ENCODE measurements around the gene ITPR1.

Gene ITPR1

DNA sequence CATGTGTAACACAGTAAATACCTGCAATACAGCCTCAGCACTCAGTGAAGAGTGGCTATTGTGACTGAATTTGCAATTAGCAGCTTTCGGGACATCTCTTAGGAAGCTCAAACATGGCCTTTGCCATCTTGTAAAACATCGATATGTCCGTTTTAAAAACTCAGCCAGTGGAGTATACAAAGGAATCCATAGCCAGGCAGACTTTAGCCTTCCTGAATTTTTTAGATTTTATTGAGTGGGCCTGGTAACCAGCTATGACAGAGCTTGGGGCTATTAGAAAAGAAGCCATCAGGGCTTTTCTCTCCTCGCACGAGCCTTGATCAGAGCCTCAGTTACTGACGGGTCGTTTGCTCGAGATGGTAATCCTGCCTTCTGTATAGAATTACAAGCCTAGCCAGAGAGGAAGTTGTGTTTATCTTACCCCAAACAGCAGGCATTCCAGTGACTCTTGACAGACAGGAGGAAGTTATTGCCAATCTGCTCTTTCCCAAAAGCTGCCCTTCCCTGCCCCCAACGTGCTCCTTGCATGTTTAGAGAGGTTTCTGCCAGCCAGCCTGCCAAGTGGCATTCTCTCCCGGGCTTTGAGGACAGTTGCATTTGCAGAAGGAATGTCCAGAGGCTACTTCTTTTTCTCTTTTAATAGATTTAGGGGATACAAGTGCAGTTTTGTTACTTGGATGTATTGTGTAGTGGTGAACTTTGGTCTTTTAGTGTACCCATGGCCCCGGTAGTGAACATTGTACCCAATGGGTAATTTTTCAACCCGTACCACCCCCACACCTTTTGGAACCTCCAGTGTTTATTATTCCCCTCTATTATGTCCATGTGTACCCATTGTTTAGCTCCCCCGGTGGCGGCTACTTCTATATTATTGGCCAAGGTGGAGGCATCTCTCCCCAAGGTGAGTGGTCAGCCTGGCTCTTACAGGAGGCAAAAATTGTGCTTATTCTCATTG lies 40.6 kb downstream of the ITPR1 start:
- no peak for DNase-seq (ENCODE audit: low spot score)

DNA sequence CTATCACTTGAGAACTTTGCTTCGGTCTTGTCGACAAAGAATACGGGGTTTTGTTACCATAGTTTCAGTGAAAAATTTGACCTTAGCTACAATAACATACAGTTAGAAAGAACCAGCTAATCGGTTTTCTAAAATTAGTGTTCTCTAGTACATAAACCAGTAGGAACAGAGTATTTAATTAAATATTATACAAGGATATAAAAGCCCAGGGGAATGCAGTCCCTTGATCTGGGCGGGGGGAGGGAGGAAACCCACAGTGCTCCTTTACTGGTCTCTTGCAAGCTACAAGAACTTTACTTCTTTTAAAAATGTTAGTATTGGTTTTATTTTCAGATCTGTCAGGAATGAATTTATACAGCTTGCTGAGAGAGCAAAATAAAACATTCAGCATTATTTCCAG lies 41.8 kb downstream of the ITPR1 start:
- DNase-seq (ENCODE audit: low spot score), result no peak

DNA sequence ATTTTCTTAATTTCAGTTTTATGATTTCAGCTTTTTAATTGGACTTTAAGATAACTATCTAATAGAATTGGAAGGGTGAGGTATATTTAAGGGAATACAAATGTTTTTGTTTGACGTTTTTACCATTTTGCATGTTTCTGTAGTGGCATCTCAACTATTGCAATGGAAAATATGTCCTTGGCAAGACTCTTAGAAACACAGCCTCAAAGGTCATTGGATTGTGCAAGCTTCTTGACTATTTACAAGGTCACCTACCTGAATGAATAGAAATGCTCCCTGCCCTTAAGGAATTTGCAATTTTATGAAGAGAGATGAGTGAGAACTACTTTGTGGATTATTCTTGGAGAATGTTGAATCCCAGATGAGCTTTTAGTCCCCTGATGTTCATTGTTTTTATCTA lies 43.1 kb downstream of the ITPR1 start:
- DNase-seq (ENCODE audit: low spot score), result no peak

DNA sequence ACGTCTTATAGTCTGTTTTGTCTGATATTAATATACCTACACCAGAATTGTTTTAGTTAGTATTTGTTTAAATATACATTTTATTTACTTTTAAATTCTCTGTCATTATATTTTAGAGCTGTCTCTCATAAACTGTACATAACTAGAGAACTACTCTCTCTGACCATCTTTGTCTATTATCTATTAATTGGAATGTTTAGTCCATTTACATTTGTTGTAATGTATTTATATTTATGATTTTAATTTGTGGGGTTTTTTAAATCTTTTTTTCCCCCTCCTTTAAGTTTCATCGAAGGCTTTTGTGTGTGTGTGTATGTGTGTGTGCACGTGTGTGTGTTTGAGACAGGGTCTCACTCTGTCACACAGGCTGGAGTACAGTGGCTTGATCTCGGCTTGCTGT lies 47.1 kb downstream of the ITPR1 start:
- DNase-seq (ENCODE audit: low spot score), result no peak

DNA sequence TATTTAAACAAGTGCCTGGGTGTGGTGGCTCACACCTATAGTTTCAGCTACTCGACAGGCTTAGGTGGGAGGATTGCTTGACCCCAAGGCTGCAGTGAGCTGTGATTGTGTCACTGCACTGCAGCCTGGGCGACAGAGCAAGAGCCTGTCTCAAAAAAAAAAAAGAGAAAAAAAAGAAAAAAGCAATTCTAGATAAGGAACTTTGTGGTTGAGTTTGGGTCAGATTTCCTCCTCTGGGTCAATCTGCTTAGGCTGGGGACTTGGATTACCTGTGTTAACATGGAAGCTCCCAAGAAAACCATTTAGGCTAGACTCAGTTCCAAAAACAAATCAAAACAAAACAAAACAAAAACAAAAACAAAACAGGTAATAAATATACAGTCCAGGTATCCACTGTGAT lies 50.0 kb downstream of the ITPR1 start:
- no peak for DNase-seq (ENCODE audit: low spot score)

DNA sequence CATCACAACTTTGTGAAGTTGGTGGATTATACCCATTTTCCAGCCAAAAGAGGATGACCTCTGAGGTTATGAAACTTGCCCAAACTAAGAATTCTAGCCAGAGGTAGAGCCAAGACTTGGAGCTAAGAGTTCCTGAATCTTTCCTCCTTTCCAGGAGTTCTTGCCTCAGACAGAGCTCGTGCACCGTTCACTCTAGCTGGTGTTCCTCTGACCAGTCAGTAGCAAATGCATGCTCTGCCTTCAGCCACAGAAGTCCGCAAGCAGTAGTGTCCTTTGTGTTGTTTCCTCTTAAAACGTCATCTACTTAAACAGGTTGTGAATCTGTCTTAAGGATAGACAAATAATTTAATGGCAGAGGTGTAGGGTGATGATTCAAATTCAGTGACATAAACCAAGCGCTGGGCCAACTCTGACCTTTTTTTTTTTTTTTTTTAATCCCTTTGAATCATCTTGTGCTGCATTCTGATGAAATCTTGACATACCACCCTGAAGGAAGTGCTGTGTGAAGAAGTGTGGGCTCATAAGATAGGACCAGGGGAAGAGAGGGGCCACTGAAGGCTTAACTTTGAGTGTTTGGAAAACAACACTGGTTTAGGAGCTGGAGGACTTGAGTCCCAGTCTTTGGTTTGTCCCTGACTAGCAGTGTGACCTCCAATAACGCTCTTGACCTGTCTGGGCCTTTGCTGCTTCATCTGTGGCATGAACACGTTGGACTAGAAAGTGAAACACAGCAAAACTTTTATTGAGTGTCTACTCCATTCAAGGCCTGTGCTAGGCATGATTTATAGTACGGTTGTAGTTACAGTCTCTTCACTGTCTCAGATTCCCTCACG lies 53.4 kb downstream of the ITPR1 start:
- DNase-seq (ENCODE audit: low spot score), result no peak

DNA sequence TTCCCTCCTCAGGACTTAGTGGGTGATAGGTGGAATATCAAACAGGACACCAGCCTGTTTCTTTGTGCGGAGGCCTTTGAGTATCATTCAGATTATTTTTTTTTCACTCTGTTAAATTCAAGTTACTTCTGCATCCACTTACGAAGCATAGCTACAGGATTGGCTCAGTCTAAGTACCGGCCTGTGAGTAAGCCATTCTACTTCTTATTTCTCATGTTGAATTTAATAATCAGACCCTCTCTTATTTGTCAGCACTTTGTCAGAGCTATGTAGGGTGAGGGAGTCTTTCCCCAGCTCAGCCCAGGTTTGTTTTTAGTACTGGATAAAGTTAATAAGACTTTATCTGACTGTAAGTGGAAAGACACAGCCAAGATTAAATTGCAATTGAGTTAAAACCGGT lies 54.7 kb downstream of the ITPR1 start:
- DNase-seq (ENCODE audit: low spot score), result no peak

DNA sequence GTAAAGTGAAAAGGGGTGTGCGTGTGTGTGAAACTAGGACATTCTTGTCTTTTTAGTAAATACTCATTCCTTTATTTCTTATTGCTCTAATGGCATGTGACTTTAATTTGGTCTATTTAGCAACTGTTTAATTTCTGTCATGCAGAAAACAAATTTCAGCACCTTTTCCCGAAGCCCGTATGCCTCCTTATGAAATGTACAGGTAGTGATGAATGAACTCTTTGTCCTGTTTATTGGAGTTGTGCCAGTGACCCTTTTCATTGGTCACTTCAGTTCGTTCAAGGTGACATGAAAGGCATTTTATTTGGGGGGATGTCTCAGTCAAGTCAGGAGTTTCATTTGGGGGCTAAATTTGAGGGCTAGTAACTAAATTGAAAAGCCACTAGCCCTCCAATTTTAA lies 55.2 kb downstream of the ITPR1 start:
- no peak for DNase-seq (ENCODE audit: low spot score)

DNA sequence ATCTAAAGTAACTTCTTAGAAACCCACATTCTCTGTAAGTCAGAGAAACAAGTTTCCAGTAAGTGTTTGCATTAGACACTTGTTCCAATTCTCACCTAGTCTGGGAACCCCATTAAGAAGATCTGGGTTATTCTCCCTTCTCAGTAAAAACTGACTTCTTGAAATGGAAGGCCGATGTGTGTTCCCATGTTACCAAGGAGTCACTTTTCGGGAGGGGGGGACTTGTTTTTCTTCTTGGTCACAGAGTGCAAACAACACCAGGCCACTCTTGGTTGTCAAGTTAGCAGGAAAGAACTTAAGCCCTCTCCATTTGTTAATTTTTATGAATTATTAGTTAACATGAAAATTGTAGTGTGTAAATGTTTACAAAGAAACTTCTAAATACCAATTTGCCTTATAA lies 55.6 kb downstream of the ITPR1 start:
- DNase-seq (ENCODE audit: low spot score), result no peak

DNA sequence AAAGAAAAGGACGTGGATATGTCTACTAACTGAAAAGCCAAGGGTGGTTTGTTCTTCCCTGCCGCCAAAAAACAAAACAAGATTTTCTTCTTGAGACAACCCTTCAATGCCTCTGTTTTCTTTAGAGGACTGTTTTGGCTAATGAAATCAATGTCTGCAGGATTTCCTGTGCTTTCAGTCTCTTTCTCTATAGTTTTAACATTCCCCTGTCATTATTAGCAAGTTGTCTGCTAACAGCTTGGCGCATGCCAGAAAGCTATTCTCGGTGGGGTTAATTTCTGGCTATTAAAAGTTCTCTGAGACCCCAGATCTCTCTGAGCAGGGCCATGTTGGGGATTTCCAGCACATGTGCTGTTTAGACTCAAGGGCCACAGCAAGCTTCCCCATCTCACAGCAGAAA lies 56.7 kb downstream of the ITPR1 start:
- DNase-seq (ENCODE audit: low spot score), result no peak

DNA sequence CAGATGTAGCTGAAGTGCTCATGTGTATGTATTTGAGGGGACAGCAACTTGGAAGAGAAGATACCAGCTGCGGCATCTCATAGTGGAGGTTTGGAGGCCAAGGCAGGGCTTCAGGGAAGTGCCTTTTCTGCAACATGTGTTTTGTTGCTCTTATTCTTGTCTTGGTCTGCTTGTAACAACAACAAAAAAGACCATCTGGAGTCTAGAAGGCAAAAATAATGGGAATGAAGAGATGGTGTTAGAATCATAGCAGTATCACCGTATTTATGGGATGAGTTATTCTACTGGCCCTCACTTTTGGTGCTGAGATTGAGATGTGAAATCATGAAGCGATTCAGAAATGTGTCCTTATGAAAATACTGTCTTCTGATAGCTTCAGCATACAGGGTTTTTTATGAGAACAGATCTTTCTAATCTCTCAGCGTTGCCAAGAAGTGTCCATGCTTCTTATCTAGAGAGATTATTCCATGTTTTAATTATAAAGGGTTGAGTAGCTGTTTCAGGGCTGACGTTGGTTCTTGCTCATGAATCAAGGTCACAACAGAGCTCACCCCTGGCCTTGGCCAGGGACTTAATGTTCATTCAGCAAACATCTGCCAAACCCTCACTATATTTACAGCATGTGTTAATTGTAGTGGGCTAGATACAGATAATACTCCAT lies 58.0 kb downstream of the ITPR1 start:
- DNase-seq (ENCODE audit: low spot score), result no peak

DNA sequence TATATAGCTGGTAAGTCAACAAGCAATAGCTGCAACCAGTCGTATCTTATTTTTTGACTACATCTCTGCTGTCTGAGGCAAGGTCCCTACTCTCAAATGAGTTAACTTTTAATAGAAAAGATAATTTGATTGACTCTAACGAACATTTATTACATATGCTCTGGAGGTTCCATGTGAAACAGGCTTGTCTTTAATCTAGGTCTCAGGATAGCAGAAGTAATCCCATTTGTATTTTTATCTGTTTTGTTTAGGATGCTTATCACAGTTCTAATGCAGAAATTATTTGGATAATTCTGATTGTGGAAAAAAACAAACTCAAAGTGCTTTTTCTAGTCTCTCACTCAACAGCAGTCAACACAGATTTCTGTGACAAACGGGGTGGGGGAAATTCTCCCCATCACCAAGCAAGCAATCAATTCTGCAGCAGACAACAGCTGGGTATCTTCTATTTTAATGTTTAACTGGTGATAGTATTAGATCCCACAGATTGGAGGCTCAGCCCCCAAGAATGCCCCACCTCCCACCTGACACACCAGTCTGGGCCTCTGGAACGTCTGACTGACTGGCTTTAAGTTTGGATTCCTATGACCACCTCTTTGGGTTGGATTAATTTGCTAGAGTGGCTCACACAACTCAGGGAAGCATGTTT lies 58.8 kb downstream of the ITPR1 start:
- no peak for DNase-seq (ENCODE audit: low spot score)

DNA sequence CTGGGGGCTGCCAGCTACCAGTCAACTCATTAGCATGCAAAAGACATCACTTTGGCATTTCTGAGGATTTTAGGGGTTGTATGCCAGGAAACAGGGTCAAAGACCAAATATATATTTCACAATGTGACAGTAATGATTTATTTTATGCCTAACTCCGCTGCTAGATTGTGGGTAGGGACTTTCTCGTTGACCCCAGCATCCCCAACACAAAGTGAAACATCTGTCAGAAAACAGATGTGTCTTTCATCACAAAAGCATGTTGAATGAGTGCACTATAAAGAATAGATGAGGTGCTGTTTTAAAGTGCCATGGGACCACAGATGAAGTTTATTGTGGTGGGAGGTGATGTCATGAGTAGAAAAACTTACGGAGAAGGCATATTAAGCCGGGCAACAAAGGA lies 59.7 kb downstream of the ITPR1 start:
- DNase-seq (ENCODE audit: low spot score), result no peak

DNA sequence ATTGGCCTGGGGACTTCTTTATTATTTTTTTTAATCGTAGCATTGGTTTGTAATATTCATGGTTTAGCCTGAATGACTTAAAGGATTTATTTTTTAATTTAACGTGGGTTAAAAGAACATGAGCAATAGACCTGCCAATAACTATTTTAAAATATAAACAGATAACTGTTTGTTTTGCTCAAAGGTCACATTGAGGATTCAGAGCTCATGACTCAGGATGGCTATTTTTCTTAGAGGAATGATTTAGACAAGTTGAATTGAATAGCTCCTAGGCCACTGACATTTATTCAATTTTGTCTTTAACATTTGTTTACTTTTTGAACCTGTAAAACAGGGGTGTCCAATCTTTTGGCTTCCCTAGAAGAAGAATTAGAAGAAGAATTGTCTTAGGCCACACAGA lies 68.5 kb downstream of the ITPR1 start:
- no peak for DNase-seq (ENCODE audit: low spot score)

DNA sequence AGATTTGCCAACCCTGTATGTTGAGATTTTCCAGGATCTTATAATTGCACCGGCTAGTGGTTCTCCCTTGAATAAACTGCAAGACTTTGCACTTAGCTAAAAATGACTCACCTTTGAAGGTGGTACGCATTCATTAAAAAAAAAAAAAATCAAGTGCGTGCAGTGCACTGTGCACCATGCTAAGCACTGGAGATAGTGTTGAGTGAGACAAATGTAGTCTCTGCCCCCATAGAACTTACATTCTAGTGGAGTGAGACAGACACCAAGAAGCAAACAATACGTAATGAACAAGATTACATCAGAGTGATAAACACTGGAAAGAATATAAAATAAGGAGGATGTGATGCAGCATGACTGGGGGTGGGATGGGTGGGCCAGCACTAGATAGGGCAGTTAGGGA lies 69.4 kb downstream of the ITPR1 start:
- no peak for DNase-seq (ENCODE audit: low spot score)

DNA sequence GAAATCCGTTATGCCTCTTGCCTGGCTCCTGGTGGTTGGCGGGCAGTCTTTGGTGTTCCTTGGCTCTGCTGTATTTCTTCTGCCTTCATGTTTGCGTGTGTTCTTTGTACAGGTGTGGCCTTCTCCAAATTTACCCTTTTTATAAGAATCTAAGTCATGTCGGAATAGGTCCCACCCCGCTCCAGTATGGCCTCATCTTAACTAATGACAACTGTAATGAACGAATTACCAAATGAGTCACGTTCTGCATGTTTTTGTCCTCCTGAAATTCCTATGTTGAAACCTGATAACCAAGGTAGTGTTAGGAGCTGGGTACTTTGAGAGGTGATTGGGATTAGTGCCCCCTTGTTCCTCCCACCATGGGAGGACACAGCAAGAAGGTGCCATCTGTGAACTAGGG lies 71.1 kb downstream of the ITPR1 start:
- no peak for DNase-seq (ENCODE audit: low spot score)

DNA sequence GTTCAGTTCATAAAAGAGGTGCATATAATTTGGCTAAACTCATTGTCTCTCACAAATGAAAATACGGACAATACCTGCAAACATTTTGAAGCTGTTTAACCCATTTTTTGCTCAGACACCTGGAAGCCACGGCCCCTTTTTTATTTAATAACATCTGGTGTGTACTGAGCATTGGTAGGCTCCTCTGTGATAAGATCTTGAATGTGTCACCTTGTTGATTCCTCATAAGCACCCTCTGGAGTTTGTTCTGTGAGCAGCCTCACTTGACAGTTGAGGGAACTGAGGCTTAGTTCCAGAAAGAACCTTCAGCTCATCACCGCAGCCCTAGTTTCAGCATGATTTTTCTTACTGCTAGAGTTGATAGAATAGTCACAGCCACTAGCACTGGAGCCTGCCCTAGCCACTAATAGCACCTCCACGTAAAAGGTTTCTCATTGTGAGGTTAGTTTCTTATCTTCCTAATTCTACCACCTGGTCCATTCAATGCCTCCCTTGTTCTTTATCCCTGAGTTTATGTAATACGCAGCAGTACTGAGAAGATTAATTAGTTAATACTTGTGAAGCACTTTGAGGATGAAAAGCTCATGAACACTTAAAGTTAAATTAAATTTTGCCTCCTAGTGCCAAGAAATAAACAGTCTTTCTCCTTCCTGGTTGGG lies 71.9 kb downstream of the ITPR1 start:
- DNase-seq (ENCODE audit: low spot score), result peak; percentile 23

DNA sequence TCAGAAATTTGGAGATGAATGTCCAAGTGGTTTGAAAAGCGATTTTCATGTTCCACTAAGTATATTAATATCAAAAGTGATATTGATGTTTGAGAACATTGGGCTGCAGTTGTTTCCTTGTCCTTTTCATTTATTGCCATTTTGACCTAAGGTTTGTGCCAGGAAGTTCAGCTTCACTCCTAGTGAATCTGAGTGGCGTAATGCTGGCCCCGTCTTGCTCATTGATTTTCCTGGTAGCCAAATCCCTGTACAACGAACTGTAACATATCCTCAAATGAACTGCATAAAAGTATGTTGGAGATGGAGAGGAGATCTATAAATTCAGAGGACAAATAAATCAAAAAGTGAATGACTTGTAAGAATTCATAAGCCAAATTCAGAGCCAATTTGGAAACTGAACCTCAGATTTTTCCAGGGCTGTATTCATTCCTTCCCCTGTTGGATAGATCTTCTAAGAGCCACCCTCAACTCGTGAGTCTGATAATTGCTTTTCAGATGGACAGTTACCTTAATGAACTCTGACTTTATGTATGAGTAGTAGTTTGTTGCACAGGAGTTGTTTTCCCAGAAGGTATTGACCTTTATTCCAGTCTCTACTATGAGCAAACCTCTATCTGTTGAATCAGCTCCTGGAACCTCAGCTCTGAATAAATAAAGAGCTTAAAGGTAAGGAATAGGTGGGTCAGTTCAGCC lies 72.8 kb downstream of the ITPR1 start:
- DNase-seq (ENCODE audit: low spot score), result peak; percentile 45

DNA sequence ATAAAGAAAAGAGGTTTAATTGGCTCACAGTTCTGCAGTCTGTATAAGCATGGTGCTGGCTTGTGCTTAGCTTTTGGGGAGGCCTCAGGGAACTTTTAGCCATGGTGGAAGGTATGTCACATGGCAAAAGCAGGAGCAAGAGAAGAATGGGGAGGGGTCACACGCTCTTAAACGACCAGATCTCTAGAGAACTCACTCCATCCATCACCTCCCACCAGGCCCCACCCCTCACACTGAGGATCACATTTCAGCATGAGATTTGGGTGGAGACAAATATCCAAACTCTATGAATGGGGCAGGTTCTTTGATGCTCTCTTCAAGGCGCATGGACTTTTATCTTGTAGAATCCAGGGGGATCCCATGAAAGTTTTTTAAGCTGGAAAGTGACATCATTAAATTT lies 75.7 kb downstream of the ITPR1 start:
- DNase-seq (ENCODE audit: low spot score), result no peak

DNA sequence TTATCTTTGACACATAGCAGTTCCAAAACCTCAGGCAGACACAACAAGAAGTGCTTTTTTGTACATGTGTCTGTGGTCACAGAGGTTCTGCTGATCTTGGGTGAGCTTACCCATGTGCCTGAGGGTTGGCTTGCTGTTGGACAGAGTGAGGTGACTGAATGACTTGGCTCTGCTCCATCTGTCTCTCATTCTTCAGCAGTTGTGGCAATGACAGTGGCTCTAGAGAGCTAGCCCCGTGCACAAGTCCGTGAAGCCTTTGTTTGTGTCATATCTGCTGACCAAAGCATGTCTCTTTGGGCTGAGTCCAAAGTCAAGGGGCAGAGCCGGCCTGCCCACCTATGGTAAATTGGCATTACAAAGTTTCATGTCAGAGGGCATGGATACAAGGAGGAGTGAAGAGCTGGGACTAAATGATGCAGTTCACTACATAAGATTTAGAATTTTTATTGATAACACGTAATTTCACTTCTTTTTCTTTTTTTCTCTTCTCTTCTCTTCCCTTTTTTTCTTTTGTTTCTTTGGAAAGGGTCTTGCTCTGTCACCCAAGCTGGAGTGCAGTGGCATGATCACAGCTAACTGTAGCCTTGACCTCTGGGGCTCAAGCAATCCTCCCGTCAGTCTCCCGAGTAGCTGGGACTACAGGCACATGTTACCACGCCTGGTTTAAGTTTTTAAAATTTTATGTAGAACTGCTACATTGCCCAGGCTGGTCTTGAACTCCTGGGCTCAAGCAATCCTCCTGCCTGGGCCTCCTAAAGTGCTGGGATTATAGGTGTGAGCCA lies 77.9 kb downstream of the ITPR1 start:
- no peak for DNase-seq (ENCODE audit: low spot score)
